ENCODE results near the gene TLE2.

- TF ChIP-seq CTCF (IDR thresholded peaks at IDR 0.05) (no peak), POLR2A (IDR thresholded peaks at IDR 0.05) (no peak)
Measured at GRCh38 chr19:3060857-3061181, 31.7 kb upstream of the TLE2 start.

Measured in transverse colon (tissue), 3 donors.